ENCODE measurements around the gene HCCS. TPM values are rescaled to one million over a fixed set of nuclear protein-coding genes. Genes with fewer than 3 reads are reported as not detected.
A peak's percentile ranks its signal among the peaks of the same experiment; 100 is the strongest.

The HCCS gene
- 10 to 100 TPM; 12.8 to 15.2 TPM for total RNA-seq
- polyA plus RNA-seq = 10 to 100 TPM; 26.8 to 30.4 TPM

DNA sequence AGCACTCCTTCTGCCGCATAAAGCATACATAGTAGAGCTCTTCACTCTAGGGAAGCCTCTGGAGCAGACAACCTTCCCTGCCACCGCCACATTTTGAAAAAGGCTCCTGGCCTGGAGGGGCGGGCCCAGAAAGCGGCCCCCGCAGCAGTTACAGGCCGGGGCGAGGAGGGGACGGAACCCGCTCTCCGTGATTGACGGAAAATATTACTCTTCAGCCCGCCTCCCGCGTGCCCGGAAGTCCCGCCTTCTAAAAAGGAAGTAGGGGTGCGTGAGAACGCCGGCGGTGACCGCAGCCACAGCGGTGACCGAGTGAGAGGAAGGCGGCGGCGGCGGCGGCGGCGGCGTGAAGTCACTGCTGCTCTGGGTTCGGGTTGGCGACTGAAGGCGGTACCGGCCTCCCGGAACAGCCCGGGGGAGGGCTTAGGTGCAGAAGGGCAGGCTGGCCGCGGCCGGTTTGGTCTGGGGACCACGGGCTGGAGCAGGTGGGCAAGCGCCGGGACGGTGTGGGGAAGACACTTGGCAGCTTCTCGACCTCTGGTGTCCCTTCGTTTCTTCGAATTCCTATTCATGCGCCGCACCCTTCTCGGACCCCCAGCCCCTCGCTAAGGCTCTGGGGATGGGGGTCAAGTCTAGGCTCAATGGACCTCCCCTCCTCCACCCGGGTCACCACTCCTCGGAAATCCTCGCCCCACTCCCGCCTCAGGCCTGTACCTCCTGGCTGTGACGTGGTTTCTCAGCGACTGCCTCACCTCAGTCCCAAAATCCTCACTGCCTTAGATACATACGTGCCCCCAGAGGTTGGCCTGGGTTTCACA lies at the start of gene HCCS:
Gene HCCS (plus strand): TSS at position 296 of the 815 bp plus-strand sequence. CDS start 729 bp downstream, outside the sequence.
- Mint-ChIP-seq H3K36me3 (peaks cover 7 to 26% of the 10 kb centered on the region in 2 donors), H3K4me1 (peaks cover 7 to 31% (median 22%) of the 10 kb centered on the region in 4 donors), H3K4me3 (peak within 1 kb of the TSS in 3 of 8 donors; percentile 92 to 95 (median 94)), H3K27ac (peak within 1 kb of the TSS; percentile 96 to 98 (median 97)), H3K27me3 (peaks cover 0 to 1% of the 10 kb centered on the region in 2 donors), H3K9me3 (no peaks in the 10 kb centered on the region)
- peaks cover 20% of the 10 kb centered on the region for H3K4me1 ChIP-seq (ENCODE audit: insufficient read depth, low read length)
- ChIA-PET CTCF (ENCODE audit: partially characterized antibody) (no interaction called here), POLR2A (ENCODE audit: partially characterized antibody) (no interaction called here)
- intact Hi-C loops (cut with micrococcal nuclease) = loop anchor here (2.0 to 5.0 kb wide), 2 partner anchors 648 to 661 kb away; partner anchors contain the start of gene MSL3
- peak within 1 kb of the TSS; percentile 93 for H3K27ac ChIP-seq (ENCODE audit: low read depth, low read length)
- H3K27me3 ChIP-seq (ENCODE audit: insufficient read depth, low read length) = no peaks in the 10 kb centered on the region
- H3K36me3 ChIP-seq (ENCODE audit: insufficient read depth, low read length) = peaks cover 7% of the 10 kb centered on the region
- peak within 1 kb of the TSS; percentile 52 to 86 for H3K4me3 ChIP-seq (ENCODE audit: low read length in 2 of 2)
- DNase-seq = peak; percentile 81 to 88 (median 85)
- H3K9me3 ChIP-seq (ENCODE audit: control insufficient read depth in 1 of 2, low read length in 2 of 2) = no peaks in the 10 kb centered on the region

DNA sequence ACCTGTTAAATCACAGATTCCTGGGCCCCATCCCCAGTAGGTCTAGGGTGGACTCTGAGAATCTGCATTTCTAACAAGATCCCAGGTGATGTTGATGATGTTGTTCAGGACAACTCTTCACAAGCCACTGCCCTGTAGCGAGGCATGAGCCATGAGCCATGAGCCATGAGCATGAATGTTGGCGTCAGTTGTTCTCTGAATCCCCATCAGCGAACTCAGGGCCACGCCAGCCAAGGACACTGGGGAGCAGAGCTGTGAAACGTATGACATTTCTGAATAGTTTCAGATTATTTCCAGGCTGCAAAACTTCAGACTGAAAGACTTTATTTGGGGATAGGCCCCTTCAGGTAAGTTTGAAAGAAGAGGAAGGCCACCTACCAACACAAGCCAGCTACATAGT lies 46.9 kb upstream of the HCCS start:
- Histone ChIP-seq H3K27me3 (ENCODE audit: insufficient read depth, low read length) (no peaks in the 10 kb centered on the region), H3K4me1 (ENCODE audit: insufficient read depth, low read length) (no peaks in the 10 kb centered on the region), H3K4me3 (ENCODE audit: low read length in 2 of 2) (no peak overlapping the region), H3K9me3 (ENCODE audit: control insufficient read depth in 1 of 2, low read length in 2 of 2) (no peaks in the 10 kb centered on the region), H3K36me3 (ENCODE audit: insufficient read depth, low read length) (no peaks in the 10 kb centered on the region), H3K27ac (ENCODE audit: low read depth, low read length) (no peak overlapping the region)
- Mint-ChIP-seq H3K4me3 (no peak overlapping the region), H3K27me3 (no peaks in the 10 kb centered on the region), H3K27ac (no peak overlapping the region), H3K4me1 (no peaks in the 10 kb centered on the region), H3K36me3 (no peaks in the 10 kb centered on the region), H3K9me3 (no peaks in the 10 kb centered on the region)
- no peak for DNase-seq
- ChIA-PET CTCF (ENCODE audit: partially characterized antibody) (no interaction called here), POLR2A (ENCODE audit: partially characterized antibody) (no interaction called here)
- intact Hi-C loops (cut with micrococcal nuclease) = no loop called here

DNA sequence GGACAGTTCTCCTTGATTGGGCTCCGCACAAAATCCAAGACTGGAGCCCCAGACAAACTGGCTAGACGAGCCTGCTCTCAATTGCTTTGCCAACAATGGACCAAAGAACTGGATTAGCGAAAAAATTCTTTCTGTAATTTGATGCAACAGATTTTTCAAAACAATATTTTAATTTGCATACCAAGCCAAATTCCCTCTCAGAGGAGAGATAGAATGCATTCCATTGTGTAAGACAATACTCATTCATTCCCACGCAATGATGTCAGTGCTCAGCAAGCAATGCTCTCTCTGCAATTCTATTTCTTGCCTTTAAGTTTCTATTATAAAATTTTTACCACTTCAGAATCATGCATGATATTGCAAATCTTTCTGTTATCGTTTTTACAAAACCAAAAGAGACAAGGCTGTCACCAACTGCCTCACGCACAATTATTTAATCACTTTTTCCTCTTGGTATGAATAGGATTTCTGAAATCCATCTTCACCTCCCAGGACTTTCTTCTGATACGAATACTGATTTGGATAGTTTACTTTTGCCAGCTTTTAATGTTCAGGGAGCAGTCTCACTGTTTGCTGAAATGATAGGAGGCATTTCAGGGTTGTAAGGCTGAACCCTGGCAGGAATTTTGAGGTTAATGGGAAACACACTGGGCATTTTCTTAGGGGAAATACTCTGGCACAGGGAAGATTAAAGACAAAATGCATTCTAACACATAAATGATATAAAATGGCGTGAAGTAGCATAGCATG lies 46.1 kb upstream of the HCCS start:
- H3K9me3 ChIP-seq (ENCODE audit: control insufficient read depth in 1 of 2, low read length in 2 of 2) = no peaks in the 10 kb centered on the region
- no peaks in the 10 kb centered on the region for H3K27me3 ChIP-seq (ENCODE audit: insufficient read depth, low read length)
- H3K4me3 ChIP-seq (ENCODE audit: low read length in 2 of 2) = no peak overlapping the region
- H3K27me3 Mint-ChIP-seq = no peaks in the 10 kb centered on the region
- no peaks in the 10 kb centered on the region for H3K4me1 ChIP-seq (ENCODE audit: insufficient read depth, low read length)
- no peaks in the 10 kb centered on the region for H3K9me3 Mint-ChIP-seq
- no peak overlapping the region for H3K27ac Mint-ChIP-seq
- no peak overlapping the region for H3K4me3 Mint-ChIP-seq
- DNase-seq = no peak
- no peaks in the 10 kb centered on the region for H3K36me3 Mint-ChIP-seq
- ChIA-PET POLR2A (ENCODE audit: partially characterized antibody) (no interaction called here), CTCF (ENCODE audit: partially characterized antibody) (no interaction called here)
- intact Hi-C loops (cut with micrococcal nuclease) = no loop called here
- no peaks in the 10 kb centered on the region for H3K4me1 Mint-ChIP-seq
- H3K36me3 ChIP-seq (ENCODE audit: insufficient read depth, low read length) = no peaks in the 10 kb centered on the region
- H3K27ac ChIP-seq (ENCODE audit: low read depth, low read length) = no peak overlapping the region

DNA sequence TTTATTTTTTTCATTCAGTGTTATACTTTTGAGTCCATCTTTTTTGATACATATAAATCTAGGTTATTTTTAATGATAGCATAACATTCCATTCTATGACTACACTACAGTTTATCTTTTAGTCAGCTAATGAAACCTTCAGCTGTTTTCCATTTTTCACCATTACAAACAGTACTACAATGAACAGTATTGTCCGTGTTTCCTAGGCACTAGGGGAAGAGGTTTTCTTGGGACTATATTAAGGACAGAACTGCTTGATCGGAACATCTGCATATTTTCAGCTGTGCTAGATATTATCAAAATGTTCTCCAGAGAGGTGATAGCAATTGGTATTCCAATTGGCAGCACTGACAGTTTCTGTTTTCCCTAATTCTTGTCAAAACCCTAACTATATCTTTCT lies 44.3 kb upstream of the HCCS start:
- DNase-seq = no peak
- no peak overlapping the region for H3K27ac ChIP-seq (ENCODE audit: low read depth, low read length)
- no peaks in the 10 kb centered on the region for H3K27me3 ChIP-seq (ENCODE audit: insufficient read depth, low read length)
- no peak overlapping the region for H3K4me3 Mint-ChIP-seq
- no peaks in the 10 kb centered on the region for H3K4me1 Mint-ChIP-seq
- ChIA-PET CTCF (ENCODE audit: partially characterized antibody) (no interaction called here), POLR2A (ENCODE audit: partially characterized antibody) (no interaction called here)
- H3K4me3 ChIP-seq (ENCODE audit: low read length in 2 of 2) = no peak overlapping the region
- no peaks in the 10 kb centered on the region for H3K36me3 ChIP-seq (ENCODE audit: insufficient read depth, low read length)
- no peaks in the 10 kb centered on the region for H3K9me3 ChIP-seq (ENCODE audit: control insufficient read depth in 1 of 2, low read length in 2 of 2)
- no peaks in the 10 kb centered on the region for H3K36me3 Mint-ChIP-seq
- H3K27me3 Mint-ChIP-seq = no peaks in the 10 kb centered on the region
- no peak overlapping the region for H3K27ac Mint-ChIP-seq
- no peaks in the 10 kb centered on the region for H3K4me1 ChIP-seq (ENCODE audit: insufficient read depth, low read length)
- intact Hi-C loops (cut with micrococcal nuclease) = no loop called here
- H3K9me3 Mint-ChIP-seq = no peaks in the 10 kb centered on the region

DNA sequence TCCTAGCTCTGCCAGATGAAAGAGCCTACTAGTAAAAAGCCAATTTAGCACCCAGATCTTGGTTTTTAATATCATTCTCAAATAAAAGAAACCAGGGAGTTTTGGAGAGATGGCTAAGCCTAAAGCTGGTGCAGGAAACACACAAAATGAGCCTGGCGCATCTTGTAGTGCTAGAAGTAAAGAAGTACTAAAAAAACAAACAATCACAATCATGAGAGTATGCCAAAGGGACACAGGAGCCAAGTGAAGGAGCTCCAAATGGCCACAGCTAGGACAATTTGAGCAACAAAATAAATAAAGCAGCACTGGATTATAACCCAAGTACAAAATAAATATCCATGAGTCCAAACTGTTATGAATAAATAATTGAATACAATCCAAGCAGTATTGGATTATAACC lies 37.8 kb upstream of the HCCS start:
- no peaks in the 10 kb centered on the region for H3K9me3 ChIP-seq (ENCODE audit: control insufficient read depth in 1 of 2, low read length in 2 of 2)
- Mint-ChIP-seq H3K27me3 (no peaks in the 10 kb centered on the region), H3K4me3 (no peak overlapping the region), H3K9me3 (peaks cover 0 to 2% (median 0%) of the 10 kb centered on the region in 8 donors), H3K4me1 (no peaks in the 10 kb centered on the region), H3K36me3 (no peaks in the 10 kb centered on the region), H3K27ac (no peak overlapping the region)
- intact Hi-C loops (cut with micrococcal nuclease) = no loop called here
- no peaks in the 10 kb centered on the region for H3K4me1 ChIP-seq (ENCODE audit: insufficient read depth, low read length)
- ChIA-PET CTCF (ENCODE audit: partially characterized antibody) (no interaction called here), POLR2A (ENCODE audit: partially characterized antibody) (no interaction called here)
- no peaks in the 10 kb centered on the region for H3K27me3 ChIP-seq (ENCODE audit: insufficient read depth, low read length)
- H3K4me3 ChIP-seq (ENCODE audit: low read length in 2 of 2) = no peak overlapping the region
- H3K27ac ChIP-seq (ENCODE audit: low read depth, low read length) = no peak overlapping the region
- DNase-seq = no peak
- no peaks in the 10 kb centered on the region for H3K36me3 ChIP-seq (ENCODE audit: insufficient read depth, low read length)

DNA sequence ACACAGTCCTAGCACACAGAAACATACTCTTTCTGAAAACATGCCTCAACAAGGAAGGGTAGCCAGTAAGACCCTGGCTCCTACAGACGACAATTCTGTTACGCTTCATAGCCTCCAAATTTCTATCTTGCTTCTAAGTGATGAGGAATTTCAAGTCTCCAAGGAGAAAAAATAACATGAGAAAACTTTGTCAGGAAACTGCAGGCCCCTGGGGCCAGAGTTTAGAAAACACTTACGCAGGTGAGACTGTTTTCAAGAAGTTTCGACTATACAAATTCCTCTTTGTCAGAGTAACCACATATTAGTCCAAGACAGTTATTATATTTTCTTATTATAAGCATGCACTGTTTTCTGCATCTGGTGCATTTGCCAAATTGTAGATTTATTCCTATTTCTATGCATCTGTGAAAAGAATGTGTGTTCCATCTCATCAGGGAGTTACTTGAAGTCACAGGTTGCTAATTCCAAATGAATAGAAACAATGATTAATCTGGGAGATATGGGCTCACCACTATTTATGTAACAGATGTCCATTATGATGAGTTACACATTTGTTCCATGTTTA lies 30.3 kb upstream of the HCCS start:
- H3K27ac Mint-ChIP-seq = no peak overlapping the region
- peaks cover 0 to 1% (median 0%) of the 10 kb centered on the region in 8 donors for H3K9me3 Mint-ChIP-seq
- H3K36me3 Mint-ChIP-seq = no peaks in the 10 kb centered on the region
- no peaks in the 10 kb centered on the region for H3K27me3 ChIP-seq (ENCODE audit: insufficient read depth, low read length)
- no peak for DNase-seq
- intact Hi-C loops (cut with micrococcal nuclease) = no loop called here
- POLR2A ChIA-PET (ENCODE audit: partially characterized antibody) = no interaction called here
- H3K36me3 ChIP-seq (ENCODE audit: insufficient read depth, low read length) = no peaks in the 10 kb centered on the region
- no peaks in the 10 kb centered on the region for H3K4me1 Mint-ChIP-seq
- no peak overlapping the region for H3K4me3 Mint-ChIP-seq
- no peaks in the 10 kb centered on the region for H3K4me1 ChIP-seq (ENCODE audit: insufficient read depth, low read length)
- CTCF ChIA-PET (ENCODE audit: partially characterized antibody) = no interaction called here
- H3K9me3 ChIP-seq (ENCODE audit: control insufficient read depth in 1 of 2, low read length in 2 of 2) = no peaks in the 10 kb centered on the region
- H3K4me3 ChIP-seq (ENCODE audit: low read length in 2 of 2) = no peak overlapping the region
- no peak overlapping the region for H3K27ac ChIP-seq (ENCODE audit: low read depth, low read length)
- H3K27me3 Mint-ChIP-seq = no peaks in the 10 kb centered on the region

DNA sequence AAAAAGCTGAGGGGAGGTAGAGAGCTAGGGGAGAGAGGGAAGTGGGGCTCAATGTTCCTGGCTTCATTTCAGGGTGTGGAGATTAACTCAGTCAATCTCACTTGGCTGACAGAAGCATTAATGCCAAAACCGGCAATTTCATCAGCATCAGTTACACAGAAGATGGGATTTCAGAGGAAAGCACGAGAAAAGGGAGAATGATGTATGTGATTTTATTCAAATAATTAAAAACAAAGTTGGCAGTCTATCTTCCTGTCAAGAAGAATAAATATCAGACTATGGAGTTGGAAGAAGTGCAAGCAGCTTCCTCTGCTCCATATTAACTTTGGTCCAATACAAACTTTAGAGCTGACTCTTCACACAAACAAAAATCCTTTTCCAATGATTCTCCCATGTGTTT lies 29.6 kb upstream of the HCCS start:
- no peak overlapping the region for H3K4me3 Mint-ChIP-seq
- ChIA-PET CTCF (ENCODE audit: partially characterized antibody) (no interaction called here), POLR2A (ENCODE audit: partially characterized antibody) (no interaction called here)
- H3K27me3 Mint-ChIP-seq = no peaks in the 10 kb centered on the region
- no peaks in the 10 kb centered on the region for H3K27me3 ChIP-seq (ENCODE audit: insufficient read depth, low read length)
- intact Hi-C loops (cut with micrococcal nuclease) = no loop called here
- no peaks in the 10 kb centered on the region for H3K4me1 ChIP-seq (ENCODE audit: insufficient read depth, low read length)
- no peaks in the 10 kb centered on the region for H3K4me1 Mint-ChIP-seq
- H3K27ac Mint-ChIP-seq = no peak overlapping the region
- H3K36me3 Mint-ChIP-seq = no peaks in the 10 kb centered on the region
- H3K36me3 ChIP-seq (ENCODE audit: insufficient read depth, low read length) = no peaks in the 10 kb centered on the region
- H3K27ac ChIP-seq (ENCODE audit: low read depth, low read length) = no peak overlapping the region
- no peaks in the 10 kb centered on the region for H3K9me3 ChIP-seq (ENCODE audit: control insufficient read depth in 1 of 2, low read length in 2 of 2)
- H3K4me3 ChIP-seq (ENCODE audit: low read length in 2 of 2) = no peak overlapping the region
- peaks cover 0 to 1% (median 0%) of the 10 kb centered on the region in 8 donors for H3K9me3 Mint-ChIP-seq
- DNase-seq = no peak

Data from CD4-positive, alpha-beta memory T cell (primary cell).